Endothelial cell of umbilical vein (primary cell): ENCODE measurements around the gene PDE3A.

ENCODE experiments used
- EZH2 ChIP-seq: IDR thresholded peaks from 2 replicates; pipeline ENCODE4 v1.6.1; 2012; ENCODE audit warnings: borderline replicate concordance, low read depth, mild to moderate bottlenecking, moderate library complexity, low read length, inconsistent platforms; ENCODE audit not compliant: severe bottlenecking
- POLR2AphosphoS5 ChIP-seq: IDR thresholded peaks from 2 replicates; pipeline ENCODE4 v1.6.1; 2012; ENCODE audit warnings: low read depth, mild to moderate bottlenecking, control low read depth, low read length, moderate library complexity; ENCODE audit not compliant: insufficient read depth
- TF ChIP-seq, protein P1 (sequence below), 2 donors: IDR thresholded peaks; 1 replicate in 1 of 2; 2 replicates in 1 of 2; pipeline ENCODE4 v1.5.1; 2011; ENCODE audit warnings: low read length in 2 of 2, mild to moderate bottlenecking in 2 of 2, moderate library complexity in 2 of 2, control low read depth in 1 of 2, inconsistent platforms in 1 of 2, low read depth in 1 of 2; ENCODE audit not compliant: insufficient read depth in 1 of 2; ENCODE audit errors: extremely low read depth in 1 of 2

DNA sequence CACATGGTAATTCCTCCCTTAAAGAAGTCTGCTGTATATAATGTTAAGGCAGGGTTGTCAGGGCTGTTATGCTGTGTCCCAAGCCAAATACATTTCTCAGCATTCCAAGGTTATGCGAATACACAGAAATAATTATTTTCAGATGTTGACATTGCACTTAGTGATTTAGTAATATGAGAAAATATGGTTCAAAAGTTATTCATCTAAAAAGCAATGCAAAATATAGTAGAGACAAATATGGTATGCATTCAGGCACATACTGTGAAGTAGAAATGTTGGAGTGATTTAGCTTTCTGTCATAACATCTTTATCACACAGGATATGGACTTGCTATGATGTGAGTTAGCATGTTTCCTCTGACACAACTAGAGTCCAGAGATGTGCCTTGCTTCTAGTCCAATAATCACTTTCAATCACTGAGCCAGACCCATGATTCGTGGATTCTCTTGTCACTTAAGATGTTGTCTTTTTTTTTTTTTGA is 70.0 kb downstream of the PDE3A start:
- TF ChIP-seq EZH2 (no peak), POLR2AphosphoS5 (no peak)
- TF ChIP-seq, protein P1, sequence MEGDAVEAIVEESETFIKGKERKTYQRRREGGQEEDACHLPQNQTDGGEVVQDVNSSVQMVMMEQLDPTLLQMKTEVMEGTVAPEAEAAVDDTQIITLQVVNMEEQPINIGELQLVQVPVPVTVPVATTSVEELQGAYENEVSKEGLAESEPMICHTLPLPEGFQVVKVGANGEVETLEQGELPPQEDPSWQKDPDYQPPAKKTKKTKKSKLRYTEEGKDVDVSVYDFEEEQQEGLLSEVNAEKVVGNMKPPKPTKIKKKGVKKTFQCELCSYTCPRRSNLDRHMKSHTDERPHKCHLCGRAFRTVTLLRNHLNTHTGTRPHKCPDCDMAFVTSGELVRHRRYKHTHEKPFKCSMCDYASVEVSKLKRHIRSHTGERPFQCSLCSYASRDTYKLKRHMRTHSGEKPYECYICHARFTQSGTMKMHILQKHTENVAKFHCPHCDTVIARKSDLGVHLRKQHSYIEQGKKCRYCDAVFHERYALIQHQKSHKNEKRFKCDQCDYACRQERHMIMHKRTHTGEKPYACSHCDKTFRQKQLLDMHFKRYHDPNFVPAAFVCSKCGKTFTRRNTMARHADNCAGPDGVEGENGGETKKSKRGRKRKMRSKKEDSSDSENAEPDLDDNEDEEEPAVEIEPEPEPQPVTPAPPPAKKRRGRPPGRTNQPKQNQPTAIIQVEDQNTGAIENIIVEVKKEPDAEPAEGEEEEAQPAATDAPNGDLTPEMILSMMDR (IDR thresholded peaks at IDR 0.05; ENCODE audit: extremely low read depth in 1 of 2, insufficient read depth in 1 of 2, low read depth in 1 of 2, low read length in 2 of 2), result no peak
